ENCODE data around the gene GRAMD1B. TPM values are rescaled to one million over a fixed set of nuclear protein-coding genes. Genes with fewer than 3 reads are reported as not detected.

Gene GRAMD1B
- total RNA-seq, 4 donors from 2014 or later: 2.2 to 4.0 (median 3.5) TPM

GRCh38 chr11:123559523-123559955 lies 129.5 kb downstream of the GRAMD1B start:
- intact Hi-C loops (cut with DNase I): no loop called here
- no peak for DNase-seq (ENCODE audit: extremely low spot score)
- Histone ChIP-seq H3K36me3 (no peaks in the 10 kb centered on the region), H3K27ac (replicated peaks in 1 of 4) (peak overlapping the region in 2 of 4 donors; percentile 22 to 49), H3K4me1 (peaks cover 24 to 34% (median 32%) of the 10 kb centered on the region in 4 donors), H3K9me3 (no peaks in the 10 kb centered on the region), H3K4me3 (peak overlapping the region; percentile 48 to 50 (median 49)), H3K27me3 (peaks cover 0 to 14% (median 0%) of the 10 kb centered on the region in 4 donors)
- WGBS: 19% methylated on average over 12 of the region's 13 CpGs
- TF ChIP-seq POLR2AphosphoS5 (IDR thresholded peaks at IDR 0.05) (no peak), POLR2A (IDR thresholded peaks at IDR 0.05; ENCODE audit: low read depth) (no peak), EP300 (IDR thresholded peaks at IDR 0.05) (no peak), CTCF (IDR thresholded peaks at IDR 0.05) (peak in 1 of 3 experiments; percentile 10)

- no peaks in the 10 kb centered on the region for H3K9me3 ChIP-seq
- H3K36me3 ChIP-seq: no peaks in the 10 kb centered on the region
- H3K27ac ChIP-seq (replicated peaks in 1 of 4): peak overlapping the region in 2 of 4 donors; percentile 22 to 49
- DNase-seq (ENCODE audit: extremely low spot score): no peak
- TF ChIP-seq POLR2AphosphoS5 (IDR thresholded peaks at IDR 0.05) (no peak), POLR2A (IDR thresholded peaks at IDR 0.05; ENCODE audit: low read depth) (no peak), EP300 (IDR thresholded peaks at IDR 0.05) (no peak), CTCF (IDR thresholded peaks at IDR 0.05) (no peak)
- 4% methylated on average over 20 of the region's 23 CpGs for WGBS
- H3K4me1 ChIP-seq: peaks cover 24 to 34% (median 32%) of the 10 kb centered on the region in 4 donors
- intact Hi-C loops (cut with DNase I): no loop called here
- peaks cover 0 to 9% (median 0%) of the 10 kb centered on the region in 4 donors for H3K27me3 ChIP-seq
- peak overlapping the region; percentile 48 to 50 (median 49) for H3K4me3 ChIP-seq
Observed at GRCh38 chr11:123560006-123560405, 129.9 kb downstream of the GRAMD1B start.

- Histone ChIP-seq H3K27ac (replicated peaks in 1 of 4) (no peak overlapping the region), H3K4me1 (peaks cover 24 to 34% (median 32%) of the 10 kb centered on the region in 4 donors), H3K36me3 (no peaks in the 10 kb centered on the region), H3K4me3 (no peak overlapping the region), H3K9me3 (no peaks in the 10 kb centered on the region), H3K27me3 (no peaks in the 10 kb centered on the region)
- TF ChIP-seq POLR2AphosphoS5 (IDR thresholded peaks at IDR 0.05): no peak
- TF ChIP-seq EP300 (IDR thresholded peaks at IDR 0.05): no peak
- TF ChIP-seq CTCF (IDR thresholded peaks at IDR 0.05): no peak
- no peak for TF ChIP-seq POLR2A (IDR thresholded peaks at IDR 0.05; ENCODE audit: low read depth)
- no peak for DNase-seq (ENCODE audit: extremely low spot score)
- intact Hi-C loops (cut with DNase I): no loop called here
- WGBS: 65% methylated on average over 5 of the region's 5 CpGs
Observed at GRCh38 chr11:123561431-123561800, 131.3 kb downstream of the GRAMD1B start.

GRCh38 chr11:123562158-123562557 lies 132.1 kb downstream of the GRAMD1B start:
- WGBS: 58% methylated on average over 7 of the region's 7 CpGs
- H3K9me3 ChIP-seq: no peaks in the 10 kb centered on the region
- DNase-seq (ENCODE audit: extremely low spot score): no peak
- peaks cover 24 to 34% (median 32%) of the 10 kb centered on the region in 4 donors for H3K4me1 ChIP-seq
- no peaks in the 10 kb centered on the region for H3K27me3 ChIP-seq
- H3K4me3 ChIP-seq: no peak overlapping the region
- intact Hi-C loops (cut with DNase I): no loop called here
- H3K36me3 ChIP-seq: no peaks in the 10 kb centered on the region
- TF ChIP-seq EP300 (IDR thresholded peaks at IDR 0.05): no peak
- H3K27ac ChIP-seq (replicated peaks in 1 of 4): no peak overlapping the region

- H3K27ac ChIP-seq (replicated peaks in 1 of 4): no peak overlapping the region
- no peak for DNase-seq (ENCODE audit: extremely low spot score)
- H3K36me3 ChIP-seq: no peaks in the 10 kb centered on the region
- no peak overlapping the region for H3K4me3 ChIP-seq
- TF ChIP-seq POLR2A (IDR thresholded peaks at IDR 0.05; ENCODE audit: low read depth): no peak
- TF ChIP-seq POLR2AphosphoS5 (IDR thresholded peaks at IDR 0.05): no peak
- no peak for TF ChIP-seq EP300 (IDR thresholded peaks at IDR 0.05)
- no peak for TF ChIP-seq CTCF (IDR thresholded peaks at IDR 0.05)
- peaks cover 24 to 34% (median 32%) of the 10 kb centered on the region in 4 donors for H3K4me1 ChIP-seq
- no peaks in the 10 kb centered on the region for H3K27me3 ChIP-seq
- 92% methylated on average over 8 of the region's 8 CpGs for WGBS
- H3K9me3 ChIP-seq: no peaks in the 10 kb centered on the region
- intact Hi-C loops (cut with DNase I): no loop called here
Observed at GRCh38 chr11:123562829-123563228, 132.8 kb downstream of the GRAMD1B start.
